SW 1271 (cell line): ENCODE results near the gene ZNF532.
A peak's percentile ranks its signal among the peaks of the same experiment; 100 is the strongest.
"Not testable (repeated sequence)": the region's sequence is repeated elsewhere in the genome, so short reads cannot be mapped to it uniquely, and the experiment has no call there.

Experiments
- DNase-seq, 2 experiments: peaks; one replicate each; lab custom pipeline; 2025; lab: John Stamatoyannopoulos, UW

The ZNF532 gene

GRCh38 chr18:58900015-58900649 lies 35.5 kb downstream of the ZNF532 start:
- no peak for DNase-seq

- DNase-seq, result no peak
Measured at GRCh38 chr18:58901143-58901542, 36.5 kb downstream of the ZNF532 start.

GRCh38 chr18:58901783-58902182 lies 37.1 kb downstream of the ZNF532 start:
- no peak for DNase-seq

- DNase-seq, result no peak
Measured at GRCh38 chr18:58902961-58903360, 38.3 kb downstream of the ZNF532 start.

GRCh38 chr18:58903533-58903932 lies 38.9 kb downstream of the ZNF532 start:
- DNase-seq, result no peak

GRCh38 chr18:58905777-58906428 lies 41.2 kb downstream of the ZNF532 start:
- DNase-seq, result no peak

- DNase-seq, result no peak
Measured at GRCh38 chr18:58908006-58908405, 43.3 kb downstream of the ZNF532 start.

GRCh38 chr18:58909521-58909920 lies 44.8 kb downstream of the ZNF532 start:
- DNase-seq, result no peak

- DNase-seq, result no peak
Measured at GRCh38 chr18:58911241-58911640, 46.6 kb downstream of the ZNF532 start.

GRCh38 chr18:58911766-58912165 lies 47.1 kb downstream of the ZNF532 start:
- no peak for DNase-seq

- DNase-seq, result no peak
Measured at GRCh38 chr18:58915006-58915799, 50.5 kb downstream of the ZNF532 start.

GRCh38 chr18:58915995-58916394 lies 51.3 kb downstream of the ZNF532 start:
- no peak for DNase-seq

GRCh38 chr18:58919934-58920333 lies 55.3 kb downstream of the ZNF532 start:
- DNase-seq, result not testable (repeated sequence)

GRCh38 chr18:58922995-58923394 lies 58.3 kb downstream of the ZNF532 start:
- DNase-seq, result no peak

GRCh38 chr18:58924473-58924872 lies 59.8 kb downstream of the ZNF532 start:
- no peak for DNase-seq

GRCh38 chr18:58927659-58928058 lies 63.0 kb downstream of the ZNF532 start:
- no peak for DNase-seq

GRCh38 chr18:58928386-58928785 lies 63.7 kb downstream of the ZNF532 start:
- DNase-seq, result no peak

- DNase-seq, result no peak
Measured at GRCh38 chr18:58929206-58929605, 64.5 kb downstream of the ZNF532 start.

GRCh38 chr18:58934356-58934755 lies 69.7 kb downstream of the ZNF532 start:
- DNase-seq, result no peak

- DNase-seq, result no peak
Measured at GRCh38 chr18:58934933-58935577, 70.4 kb downstream of the ZNF532 start.

- peak in 1 of 2 experiments; percentile 31 for DNase-seq
Measured at GRCh38 chr18:58937071-58937886, 72.6 kb downstream of the ZNF532 start.

- DNase-seq, result no peak
Measured at GRCh38 chr18:58937887-58938267, 73.2 kb downstream of the ZNF532 start.
